Skin of body (tissue), 2 donors: ENCODE results near the gene PRTG. TPM values are rescaled to one million over a fixed set of nuclear protein-coding genes. Genes with fewer than 3 reads are reported as not detected.
"Not testable (repeated sequence)": the region's sequence is repeated elsewhere in the genome, so short reads cannot be mapped to it uniquely, and the experiment has no call there.

Experiments
- DNase-seq: peaks from one replicate; lab custom pipeline; 2025; lab: John Stamatoyannopoulos, UW
- total RNA-seq: library from RNA; depleted of rRNA; stranded (reverse); fragments of >200 nt; gene quantifications from one replicate; pipeline ENCODE4 v1.2.3, GENCODE V29; 2014

Gene PRTG
- total RNA-seq, 1 donor from 2014 or later = 1.5 TPM

DNA sequence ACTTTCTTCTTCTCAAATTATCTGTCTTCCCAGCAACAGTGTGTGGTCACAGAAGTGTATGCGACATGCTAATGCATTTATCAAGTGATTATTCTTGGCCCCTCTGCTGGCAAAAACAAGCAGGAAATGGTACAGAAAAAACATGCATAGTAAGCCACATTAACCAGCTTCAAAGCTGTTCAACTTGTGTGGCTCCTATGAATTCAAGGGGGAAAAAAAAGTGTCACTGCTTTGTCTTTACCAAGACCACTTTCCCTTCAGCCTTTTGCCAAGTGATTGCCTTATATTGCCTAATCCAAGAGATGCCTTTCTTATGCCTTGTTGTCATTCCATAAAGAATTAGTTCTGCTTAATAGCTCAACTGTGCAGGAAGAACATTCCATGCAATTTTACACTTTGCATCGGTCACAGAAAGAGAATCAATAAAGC, 39.1 kb downstream of the PRTG start:
- DNase-seq = no peak

DNA sequence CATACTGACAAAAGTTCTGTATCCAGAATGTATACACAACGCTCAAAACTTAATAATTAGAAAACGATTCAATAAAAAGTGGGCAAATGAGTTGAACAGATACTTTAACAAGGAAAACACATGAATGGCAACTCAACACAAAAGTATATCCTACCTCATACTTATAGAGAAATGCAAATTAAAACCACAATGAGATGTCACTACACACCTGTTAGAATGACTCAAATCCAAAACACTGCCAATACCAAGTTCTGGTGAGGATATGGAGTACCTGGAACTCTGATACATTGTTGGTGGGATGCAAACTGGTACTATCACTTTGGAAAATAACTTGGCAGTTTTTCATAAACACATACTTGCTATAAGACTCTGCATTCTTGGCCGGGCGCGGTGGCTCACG, 42.1 kb downstream of the PRTG start:
- DNase-seq = no peak

DNA sequence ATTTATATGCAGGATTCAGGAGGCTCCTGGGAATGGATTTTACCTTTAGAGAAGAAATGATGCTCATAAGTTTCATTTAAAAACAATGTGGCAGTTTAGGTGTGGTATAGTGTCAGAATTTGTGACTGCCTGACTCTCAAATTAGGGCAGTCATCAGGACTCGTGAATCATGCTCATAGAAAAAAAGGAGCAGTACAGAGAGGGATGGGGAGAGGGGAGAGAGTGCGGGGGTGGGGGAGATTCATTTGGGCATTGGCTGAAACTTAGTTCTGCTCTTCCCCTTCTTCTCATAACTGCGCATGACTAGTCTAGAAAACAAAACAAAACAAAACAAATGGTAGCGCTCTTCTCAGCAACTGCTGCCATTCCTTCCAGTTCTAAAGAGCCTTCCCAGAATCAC, 44.3 kb downstream of the PRTG start:
- DNase-seq = no peak

- DNase-seq = no peak
Measured at GRCh38 chr15:55696221-55696620, 46.7 kb downstream of the PRTG start.

DNA sequence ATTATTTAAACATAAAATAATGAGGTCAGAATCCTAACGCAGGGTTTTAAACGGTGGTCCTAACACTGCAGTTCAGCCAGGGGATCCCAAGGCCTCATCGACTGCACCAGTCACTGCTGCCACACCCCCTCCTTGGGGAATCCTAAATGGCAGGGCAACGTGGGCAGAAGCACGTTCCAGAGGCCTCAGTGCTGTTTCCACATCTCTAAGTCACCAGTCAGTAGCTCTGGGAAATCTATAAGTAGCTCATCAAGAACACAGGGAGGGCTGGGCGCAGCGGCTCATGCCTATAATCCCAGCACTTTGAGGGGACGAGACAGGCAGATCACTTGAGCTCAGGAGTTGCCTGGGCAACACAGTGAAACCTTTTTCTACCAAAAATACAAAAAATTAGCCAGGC, 47.5 kb downstream of the PRTG start:
- DNase-seq = no peak

DNA sequence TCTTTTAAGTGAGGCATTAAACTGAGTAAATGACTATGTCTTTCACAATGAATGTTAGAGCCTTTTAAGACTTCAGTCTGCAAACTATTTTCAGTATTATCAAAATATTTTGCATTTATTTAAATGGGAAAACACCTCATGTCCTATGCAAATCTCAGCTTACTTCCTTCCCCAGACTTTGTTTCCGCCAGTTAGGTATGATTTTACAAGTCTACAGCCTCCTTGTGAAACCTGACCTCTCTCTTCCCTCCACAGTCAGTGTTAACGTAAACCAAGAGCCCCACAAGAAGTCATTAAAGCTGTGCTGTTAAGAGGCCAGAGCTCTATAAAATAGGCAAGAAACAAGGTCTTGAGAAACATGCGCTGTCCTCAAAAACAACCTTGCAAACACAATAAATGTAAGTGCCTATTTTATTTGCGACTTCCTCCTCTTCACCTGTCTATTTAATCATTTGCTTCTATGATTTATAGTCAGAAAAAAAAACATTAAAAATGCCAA, 48.3 kb downstream of the PRTG start:
- no peak for DNase-seq

DNA sequence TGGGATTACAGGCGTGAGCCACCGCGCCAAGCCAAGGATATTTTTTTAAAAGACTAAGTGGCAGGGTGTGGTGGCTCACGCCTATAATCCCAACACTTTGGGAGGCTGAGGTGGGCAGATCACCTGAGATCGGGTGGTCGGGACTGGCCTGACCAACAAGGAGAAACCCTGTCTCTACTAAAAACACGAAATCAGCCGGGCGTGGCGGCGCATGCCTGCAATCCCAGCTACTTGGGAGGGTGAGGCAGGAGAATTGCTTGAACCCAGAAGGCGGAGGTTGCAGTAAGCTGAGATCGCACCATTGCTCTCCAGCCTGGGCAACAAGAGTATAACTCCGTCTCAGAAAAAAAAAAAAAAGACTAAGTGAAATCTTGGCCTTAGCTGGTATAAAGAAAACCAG, 49.8 kb downstream of the PRTG start:
- not testable (repeated sequence) for DNase-seq

DNA sequence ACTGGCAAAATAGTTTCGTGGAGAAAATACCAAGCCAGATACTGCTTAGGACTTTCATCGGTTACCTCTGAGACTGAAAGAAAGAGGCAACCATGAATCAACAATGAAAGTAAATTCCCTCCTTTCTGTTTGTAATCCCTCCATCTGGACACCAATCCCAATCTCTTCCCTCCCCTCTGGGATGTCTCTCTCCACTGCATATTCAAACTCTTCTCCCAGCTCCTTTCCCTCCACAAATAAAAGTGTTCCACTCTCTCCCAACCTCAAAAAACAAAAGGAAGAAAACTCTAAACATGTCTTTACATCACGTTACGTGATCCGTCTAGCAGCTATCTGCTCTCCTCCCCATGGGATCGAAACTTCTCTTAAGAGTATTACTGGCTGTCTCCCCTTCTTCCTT, 55.2 kb downstream of the PRTG start:
- no peak for DNase-seq

- DNase-seq = no peak
Measured at GRCh38 chr15:55685286-55685685, 57.7 kb downstream of the PRTG start.

DNA sequence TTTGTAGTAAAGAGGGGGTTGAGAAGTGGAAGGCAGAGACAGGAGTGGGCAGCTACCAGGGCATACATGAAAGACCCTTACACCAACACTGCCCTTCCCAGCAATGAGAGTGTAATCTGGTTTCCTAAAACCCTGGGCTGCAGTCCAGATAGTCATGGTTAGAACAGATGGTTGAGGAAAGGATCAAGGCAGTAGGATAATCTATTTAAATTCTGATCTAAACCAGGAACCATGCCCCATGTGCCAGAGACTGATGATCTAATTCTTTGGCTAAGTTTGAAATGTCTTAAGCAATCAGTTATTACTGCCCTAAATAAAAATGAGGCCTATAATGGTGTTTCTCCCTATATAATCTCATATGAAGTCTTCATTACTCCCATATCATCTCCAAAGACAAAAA, 59.6 kb downstream of the PRTG start:
- DNase-seq = no peak

GRCh38 chr15:55681631-55682030, 61.3 kb downstream of the PRTG start:
- DNase-seq = no peak

- no peak for DNase-seq
Measured at GRCh38 chr15:55676507-55676906, 66.4 kb downstream of the PRTG start.

DNA sequence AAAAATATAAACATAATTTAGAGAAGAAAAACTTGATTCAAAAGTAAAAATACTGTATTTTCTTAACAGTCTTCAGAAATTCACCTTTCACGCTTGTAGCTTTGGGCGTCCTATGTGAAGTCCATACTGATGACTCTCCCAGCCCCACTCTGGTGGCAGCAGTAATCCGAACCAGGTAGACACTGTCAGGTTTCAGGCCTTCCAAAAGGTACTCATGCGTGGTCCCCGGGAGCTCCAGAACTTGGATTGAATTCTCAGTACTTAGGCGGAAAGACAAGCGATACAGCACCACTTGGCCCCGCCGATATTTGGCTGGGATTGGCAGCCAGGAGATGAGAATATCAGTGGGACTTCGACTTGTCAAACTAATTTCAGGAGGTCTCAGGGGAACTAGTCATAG, 69.7 kb downstream of the PRTG start:
- DNase-seq = no peak

GRCh38 chr15:55669270-55669669, 73.7 kb downstream of the PRTG start:
- no peak for DNase-seq

GRCh38 chr15:55665605-55666227, 77.2 kb downstream of the PRTG start:
- DNase-seq = no peak

DNA sequence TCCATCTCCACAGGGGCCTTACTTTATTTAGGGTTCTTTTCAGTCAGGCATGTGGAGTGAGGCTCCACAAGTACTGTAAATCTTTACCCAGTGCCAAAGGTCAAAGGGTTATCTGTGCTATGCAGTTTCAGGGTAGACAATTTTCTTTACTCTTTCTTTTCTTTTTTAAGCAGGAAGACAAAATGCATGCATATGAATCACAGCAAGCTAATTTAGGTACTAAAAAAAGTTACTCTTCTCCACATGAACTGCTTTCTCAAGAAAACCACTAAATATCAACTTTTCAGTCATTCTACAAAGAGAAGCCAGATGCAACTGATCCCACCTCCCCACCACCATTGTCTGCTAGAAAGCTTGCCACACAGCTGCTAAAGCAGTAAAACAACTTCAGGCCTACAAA, 81.5 kb downstream of the PRTG start:
- no peak for DNase-seq

GRCh38 chr15:55660153-55660552, 82.8 kb downstream of the PRTG start:
- no peak for DNase-seq

GRCh38 chr15:55659481-55659880, 83.5 kb downstream of the PRTG start:
- no peak for DNase-seq

- DNase-seq = no peak
Measured at GRCh38 chr15:55658886-55659285, 84.1 kb downstream of the PRTG start.

- DNase-seq = no peak
Measured at GRCh38 chr15:55654561-55655031, 88.4 kb downstream of the PRTG start.

DNA sequence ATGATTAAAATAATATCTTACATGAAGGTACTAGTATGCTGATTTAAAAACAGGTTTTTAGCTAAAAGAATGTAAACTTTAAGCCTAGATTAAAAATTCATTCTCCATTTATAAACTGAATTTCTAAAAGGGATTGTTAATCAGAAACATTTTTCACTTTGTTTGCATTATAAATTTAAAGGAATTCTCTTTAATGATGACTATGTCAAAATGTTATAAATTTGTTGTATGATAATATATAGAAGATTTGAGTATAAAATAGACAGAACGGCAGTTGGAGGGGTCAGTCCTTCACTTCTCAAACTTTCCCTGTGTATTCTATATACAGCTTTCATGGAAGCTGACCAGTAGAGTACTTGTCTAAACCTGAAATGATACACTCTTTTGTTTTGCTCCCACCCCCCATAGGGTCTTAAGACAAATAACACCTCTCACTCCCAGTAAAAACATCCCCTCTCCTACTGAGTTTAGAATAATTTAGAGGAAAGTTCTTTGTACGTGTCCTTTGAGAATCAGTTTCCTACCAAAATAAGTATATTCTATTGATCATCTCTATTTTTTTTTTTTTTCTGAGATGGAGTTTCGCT, 90.0 kb downstream of the PRTG start:
- no peak for DNase-seq

DNA sequence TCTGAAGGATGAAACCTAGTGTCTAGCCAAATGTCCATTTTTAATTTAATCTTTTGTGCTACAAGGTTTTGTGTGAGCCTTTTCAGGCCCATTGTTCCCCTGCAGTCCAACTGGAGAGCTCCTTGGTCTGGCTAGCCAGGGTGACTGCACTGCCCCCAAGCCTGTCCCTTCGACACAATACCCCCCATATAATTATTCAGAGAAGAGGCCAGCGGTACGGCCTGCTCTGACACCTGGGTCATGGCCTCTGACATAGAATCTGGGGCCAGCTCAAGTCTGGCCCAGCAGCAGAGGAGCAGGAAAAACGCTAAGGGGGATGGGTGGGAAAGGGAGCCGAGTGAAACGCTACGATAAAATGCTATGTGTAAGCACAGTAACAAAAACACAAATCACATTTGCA, 90.6 kb downstream of the PRTG start:
- DNase-seq = no peak

DNA sequence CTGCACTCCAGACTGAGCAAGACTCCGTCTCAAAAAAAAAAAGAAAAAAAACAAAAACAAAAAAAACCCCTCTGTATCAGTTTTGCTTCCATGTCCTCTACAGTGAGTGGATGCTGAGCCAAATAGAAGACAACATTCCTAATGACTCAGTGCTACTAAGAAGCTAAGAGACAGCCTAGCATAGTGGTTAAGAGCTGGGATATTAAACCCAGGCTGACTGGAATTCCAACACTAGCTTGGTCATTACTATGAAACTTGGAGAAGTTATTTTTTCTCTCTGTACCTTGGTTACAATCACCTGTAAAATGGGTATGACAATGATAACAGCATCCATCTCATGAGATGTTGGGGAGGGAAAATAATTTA, 93.9 kb downstream of the PRTG start:
- DNase-seq = no peak
